Activated CD4-positive, alpha-beta T cell treated with anti-CD3 and anti-CD28 coated beads, Interleukin-2, amount 10 ng/mL, durations not matched to agents 7 days and 5 days (primary cell): ENCODE measurements around the gene GMEB1. TPM values are rescaled to one million over a fixed set of nuclear protein-coding genes. Genes with fewer than 3 reads are reported as not detected.
A peak's percentile ranks its signal among the peaks of the same experiment; 100 is the strongest.
"Not testable (repeated sequence)": the region's sequence is repeated elsewhere in the genome, so short reads cannot be mapped to it uniquely, and the experiment has no call there.

Experiments used
- CTCF ChIA-PET: fragments of 350-600 bp; sonication (Branson Sonifier 250); formaldehyde crosslinking; loops from one replicate; lab custom pipeline; 2021; ENCODE audit warnings: antibody characterized with exemption; lab: Charles Lee
- POLR2A ChIA-PET: fragments of 350-600 bp; sonication (Branson Sonifier 250); formaldehyde crosslinking; loops from one replicate; lab custom pipeline; 2021; ENCODE audit warnings: antibody characterized with exemption; lab: Charles Lee
- DNase-seq: peaks from one replicate; pipeline ENCODE4 v3.0.0-alpha.2; 2020
- H3K27ac Mint-ChIP-seq: one replicate; pipeline ENCODE4 v1.8.0; 2021; ENCODE audit warnings: mild to moderate bottlenecking, moderate library complexity, mixed read lengths
- H3K27me3 Mint-ChIP-seq: one replicate; pipeline ENCODE4 v1.8.0; 2021; ENCODE audit warnings: mixed read lengths
- H3K36me3 Mint-ChIP-seq: one replicate; pipeline ENCODE4 v1.8.0; 2021; ENCODE audit warnings: low read depth, mixed read lengths
- H3K4me1 Mint-ChIP-seq: one replicate; pipeline ENCODE4 v1.8.0; 2021; ENCODE audit warnings: mixed read lengths
- H3K4me3 Mint-ChIP-seq: one replicate; pipeline ENCODE4 v1.8.0; 2021; ENCODE audit warnings: mild to moderate bottlenecking, moderate library complexity, mixed read lengths
- H3K9me3 Mint-ChIP-seq: one replicate; pipeline ENCODE4 v1.8.0; 2021; ENCODE audit warnings: mixed read lengths
- total RNA-seq, 2 experiments: library from RNA; stranded (reverse); gene quantifications; one replicate each; pipeline ENCODE4 v1.2.3, GENCODE V29; 2021

GMEB1 gene
- total RNA-seq, 2 experiments from 2014 or later, result 26.8 to 27.2 TPM

DNA sequence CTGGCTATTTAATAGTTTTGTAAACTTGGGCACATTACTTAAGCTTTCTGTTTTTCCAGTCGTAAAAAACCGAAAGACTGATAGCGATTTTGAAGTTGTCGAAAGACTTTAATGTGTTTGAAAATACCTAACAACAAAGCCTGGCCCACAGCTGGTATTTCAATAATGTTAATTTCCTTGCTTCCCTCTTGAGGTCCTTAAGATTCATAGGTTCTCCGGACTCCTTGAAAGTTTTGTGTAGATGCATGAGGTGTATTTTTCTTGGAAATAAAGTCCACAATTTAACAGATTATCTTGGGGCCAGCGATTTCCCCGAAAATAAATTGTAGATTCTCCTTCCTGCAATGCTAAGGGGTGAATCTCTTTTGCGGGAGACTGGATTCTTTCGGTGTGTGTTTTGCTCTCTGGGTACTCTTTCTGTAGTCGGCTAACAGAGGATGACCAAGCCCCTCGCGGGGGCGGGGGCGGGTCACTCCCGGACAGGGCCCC, 67.4 kb downstream of the GMEB1 start:
- H3K9me3 Mint-ChIP-seq, result no peaks in the 10 kb centered on the region
- H3K4me1 Mint-ChIP-seq, result peaks cover 32% of the 10 kb centered on the region
- ChIA-PET CTCF (interaction anchor here (0.9 to 2.9 kb wide), 39 partner anchors 9 to 445 kb away, joined by 3 to 34 read pairs (median 6); partner anchors contain the start of genes EPB41, GMEB1, RNU11 and SRSF4), POLR2A (interaction anchor here (1.0 to 1.8 kb wide), 4 partner anchors 67 to 154 kb away, joined by 3 to 12 read pairs (median 8); partner anchors contain the start of genes GMEB1, RNU11 and TAF12)
- H3K4me3 Mint-ChIP-seq, result peak overlapping the region; percentile 91
- H3K36me3 Mint-ChIP-seq, result peaks cover 27% of the 10 kb centered on the region
- H3K27ac Mint-ChIP-seq, result peak overlapping the region; percentile 96
- H3K27me3 Mint-ChIP-seq, result no peaks in the 10 kb centered on the region
- DNase-seq, result no peak

DNA sequence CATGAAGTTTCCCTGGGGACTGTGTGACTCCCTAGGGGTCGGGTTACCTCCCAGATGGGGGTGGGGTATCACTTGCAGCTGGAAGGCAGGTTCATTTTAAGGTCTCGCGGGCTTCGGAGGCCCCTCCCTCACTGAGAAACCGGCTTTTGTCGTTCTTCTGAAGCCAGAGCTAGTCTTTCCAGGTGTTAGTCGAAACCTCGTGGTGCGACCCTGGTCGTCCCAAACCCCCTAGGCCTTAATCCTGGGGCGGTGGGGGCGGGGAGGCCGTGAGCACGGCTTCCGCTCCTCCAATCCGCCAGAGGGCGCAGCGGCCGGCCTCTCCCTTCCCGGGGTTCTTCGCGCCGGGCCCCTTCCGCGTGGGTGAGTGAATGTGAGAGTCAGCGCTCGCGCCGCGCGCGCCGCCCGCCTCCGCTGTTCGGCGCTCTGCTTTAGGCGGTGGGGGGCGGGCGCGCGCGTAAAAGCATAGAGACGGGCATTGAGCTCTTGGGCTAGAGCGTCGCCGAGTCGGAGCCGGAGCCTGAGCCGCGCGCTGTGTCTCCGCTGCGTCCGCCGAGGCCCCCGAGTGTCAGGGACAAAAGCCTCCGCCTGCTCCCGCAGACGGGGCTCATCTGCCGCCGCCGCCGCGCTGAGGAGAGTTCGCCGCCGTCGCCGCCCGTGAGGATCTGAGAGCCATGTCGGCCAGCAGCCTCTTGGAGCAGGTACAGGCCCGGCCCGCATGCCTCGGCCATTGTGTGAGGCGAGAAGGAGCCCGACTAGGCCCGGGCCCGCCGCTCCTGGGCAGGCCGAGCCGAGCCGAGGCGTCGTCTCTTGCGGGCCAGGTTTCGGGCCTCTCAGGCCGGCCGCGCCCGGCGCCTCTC, 68.1 kb downstream of the GMEB1 start, which contains the start of gene YTHDF2:
YTHDF2 (plus strand) TSS at position 491 of the 857 bp plus-strand sequence; CDS start at position 672, 181 bp downstream.
- H3K9me3 Mint-ChIP-seq, result no peaks in the 10 kb centered on the region
- H3K4me1 Mint-ChIP-seq, result peaks cover 34% of the 10 kb centered on the region
- ChIA-PET POLR2A (interaction anchor here (0.6 to 1.8 kb wide), 5 partner anchors 68 to 155 kb away, joined by 3 to 12 read pairs (median 5); partner anchors contain the start of genes GMEB1, RNU11 and TAF12), CTCF (interaction anchor here (0.6 to 2.9 kb wide), 45 partner anchors 10 to 458 kb away, joined by 3 to 34 read pairs (median 6); partner anchors contain the start of genes EPB41, GMEB1, RNU11 and SRSF4)
- H3K4me3 Mint-ChIP-seq, result peak within 1 kb of the TSS; percentile 91
- DNase-seq, result peak; percentile 98
- peak within 1 kb of the TSS; percentile 96 for H3K27ac Mint-ChIP-seq
- H3K27me3 Mint-ChIP-seq, result no peaks in the 10 kb centered on the region
- H3K36me3 Mint-ChIP-seq, result peaks cover 30% of the 10 kb centered on the region

- Mint-ChIP-seq H3K27me3 (no peaks in the 10 kb centered on the region), H3K27ac (peak overlapping the region; percentile 96), H3K4me1 (peaks cover 41% of the 10 kb centered on the region), H3K4me3 (peak overlapping the region; percentile 91), H3K9me3 (no peaks in the 10 kb centered on the region), H3K36me3 (peaks cover 38% of the 10 kb centered on the region)
- POLR2A ChIA-PET, result interaction anchor here (0.6 to 1.8 kb wide), 5 partner anchors 69 to 156 kb away, joined by 3 to 12 read pairs (median 5); partner anchors contain the start of genes GMEB1, RNU11 and TAF12
- DNase-seq, result peak; percentile 42
- CTCF ChIA-PET, result interaction anchor here (0.6 to 2.9 kb wide), 41 partner anchors 9 to 458 kb away, joined by 3 to 34 read pairs (median 6); partner anchors contain the start of genes EPB41, GMEB1, RNU11 and SRSF4
Observed at GRCh38 chr1:28737307-28738132, 68.9 kb downstream of the GMEB1 start.

DNA sequence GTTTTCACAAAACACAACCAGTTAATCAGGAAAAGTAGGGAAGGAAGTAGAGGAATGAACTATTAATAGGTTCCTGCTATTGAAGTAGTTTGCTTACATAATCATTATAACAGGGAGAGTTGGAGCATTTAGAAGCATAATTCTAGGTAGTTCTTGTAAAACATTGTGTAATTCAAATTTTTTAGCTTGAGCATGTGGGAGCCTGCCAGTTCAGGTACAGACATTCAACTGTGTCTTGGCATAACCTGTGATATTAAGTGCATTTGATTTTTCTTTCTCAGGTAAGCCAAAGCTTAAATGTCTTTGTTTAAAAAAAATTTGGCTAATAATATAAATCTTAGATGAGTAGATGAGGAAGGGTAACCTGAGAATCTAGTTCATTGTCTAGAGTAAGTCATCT, 71.5 kb downstream of the GMEB1 start:
- CTCF ChIA-PET, result no interaction called here

GRCh38 chr1:28744184-28744583, 75.6 kb downstream of the GMEB1 start:
- Mint-ChIP-seq H3K4me1 (peaks cover 65% of the 10 kb centered on the region), H3K27ac (no peak overlapping the region), H3K36me3 (peaks cover 74% of the 10 kb centered on the region), H3K27me3 (no peaks in the 10 kb centered on the region), H3K9me3 (no peaks in the 10 kb centered on the region), H3K4me3 (no peak overlapping the region)
- DNase-seq, result no peak
- ChIA-PET CTCF (no interaction called here), POLR2A (no interaction called here)

More for the DNA sequence above, 71.5 kb downstream of the GMEB1 start:
- peak overlapping the region; percentile 91 for H3K4me3 Mint-ChIP-seq
- no peak overlapping the region for H3K27ac Mint-ChIP-seq
- DNase-seq, result no peak
- H3K27me3 Mint-ChIP-seq, result no peaks in the 10 kb centered on the region
- POLR2A ChIA-PET, result no interaction called here
- peaks cover 64% of the 10 kb centered on the region for H3K4me1 Mint-ChIP-seq
- H3K9me3 Mint-ChIP-seq, result no peaks in the 10 kb centered on the region
- peaks cover 62% of the 10 kb centered on the region for H3K36me3 Mint-ChIP-seq

DNA sequence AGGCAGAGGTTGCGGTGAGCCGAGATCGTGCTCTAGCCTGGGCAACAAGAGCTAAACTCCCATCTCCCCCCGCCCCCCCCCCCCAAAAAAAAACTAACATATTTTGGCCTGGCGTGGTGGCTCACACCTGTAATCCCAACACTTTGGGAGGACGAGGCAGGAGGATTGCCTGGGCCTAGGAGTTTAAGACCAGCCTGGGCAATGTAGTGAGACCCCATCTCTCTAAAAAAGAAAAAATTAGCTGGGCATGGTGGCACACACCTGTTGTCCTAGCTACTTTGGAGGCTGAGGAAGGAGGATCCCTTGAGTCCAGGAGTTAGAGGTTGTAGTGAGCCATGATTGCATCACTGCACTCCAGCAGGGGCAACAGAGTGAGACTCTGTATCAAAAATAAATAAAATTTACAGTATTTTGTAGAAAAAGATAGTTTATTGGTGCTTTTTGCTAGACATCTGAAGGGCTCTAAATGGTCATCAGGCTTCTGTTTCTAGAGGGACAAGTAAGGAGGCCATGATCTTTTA, 77.1 kb downstream of the GMEB1 start:
- Mint-ChIP-seq H3K4me3 (no peak overlapping the region), H3K27me3 (no peaks in the 10 kb centered on the region), H3K4me1 (peaks cover 66% of the 10 kb centered on the region), H3K9me3 (no peaks in the 10 kb centered on the region), H3K27ac (no peak overlapping the region), H3K36me3 (peaks cover 74% of the 10 kb centered on the region)
- ChIA-PET POLR2A (no interaction called here), CTCF (interaction anchor here (2.3 kb wide), 1 partner anchor 9 kb away, joined by 17 read pairs; the partner anchor contains the start of gene YTHDF2)
- DNase-seq, result no peak

GRCh38 chr1:28750330-28750729, 81.7 kb downstream of the GMEB1 start:
- peaks cover 49% of the 10 kb centered on the region for H3K36me3 Mint-ChIP-seq
- H3K9me3 Mint-ChIP-seq, result no peaks in the 10 kb centered on the region
- H3K27ac Mint-ChIP-seq, result peak overlapping the region; percentile 33
- ChIA-PET POLR2A (interaction anchor here (0.7 kb wide), 1 partner anchor 107 kb away, joined by 3 read pairs; no protein-coding TSS in a partner anchor), CTCF (interaction anchor here (1.5 kb wide), 1 partner anchor 14 kb away, joined by 10 read pairs; the partner anchor contains the start of gene YTHDF2)
- no peak overlapping the region for H3K4me3 Mint-ChIP-seq
- peaks cover 47% of the 10 kb centered on the region for H3K4me1 Mint-ChIP-seq
- no peaks in the 10 kb centered on the region for H3K27me3 Mint-ChIP-seq
- DNase-seq, result no peak

- H3K27me3 Mint-ChIP-seq, H3K27ac Mint-ChIP-seq, H3K4me3 Mint-ChIP-seq, H3K9me3 Mint-ChIP-seq, DNase-seq, POLR2A ChIA-PET: not testable (repeated sequence)
- H3K36me3 Mint-ChIP-seq, result peaks cover 46% of the 10 kb centered on the region
- H3K4me1 Mint-ChIP-seq, result peaks cover 44% of the 10 kb centered on the region
- CTCF ChIA-PET, result interaction anchor here (0.6 to 2.0 kb wide), 3 partner anchors 14 to 42 kb away, joined by 3 to 10 read pairs (median 5); partner anchors contain the start of gene YTHDF2
Observed at GRCh38 chr1:28750771-28751294, 82.2 kb downstream of the GMEB1 start.

DNA sequence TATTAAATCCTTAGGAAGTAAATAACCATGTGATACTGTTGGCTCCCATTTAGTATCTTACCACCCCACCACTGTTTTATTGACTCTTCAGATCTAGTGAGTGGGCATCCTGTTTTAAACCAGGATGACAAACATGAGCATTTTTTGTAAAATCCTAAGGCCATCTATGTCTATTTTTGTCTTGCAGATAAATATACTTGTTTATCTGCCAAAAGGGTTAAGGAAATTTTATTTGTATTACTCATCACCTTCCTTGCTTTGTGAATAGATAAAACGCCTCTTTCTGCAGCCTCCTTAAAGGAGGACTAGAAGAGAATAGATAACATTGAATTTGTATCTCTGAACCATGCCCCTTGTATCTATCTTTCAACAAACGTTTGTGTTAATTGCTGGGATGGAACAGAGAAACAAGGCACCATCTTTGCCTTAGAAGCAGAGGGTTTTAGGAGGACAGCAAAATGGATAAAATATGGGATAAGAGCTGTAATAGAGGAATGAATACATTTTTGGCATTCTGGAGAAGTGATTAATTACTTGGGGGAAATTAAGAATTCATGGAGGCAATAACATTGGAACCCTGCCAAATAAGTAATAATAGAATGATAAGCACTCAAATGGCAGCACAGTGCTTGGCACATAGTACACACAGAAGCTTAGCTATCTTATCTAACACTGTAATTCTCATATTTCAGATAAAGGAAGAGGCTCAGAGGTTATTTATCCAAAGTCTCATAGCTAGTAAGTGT, 82.9 kb downstream of the GMEB1 start:
- ChIA-PET POLR2A (no interaction called here), CTCF (interaction anchor here (0.6 to 4.5 kb wide), 5 partner anchors 11 to 42 kb away, joined by 3 to 24 read pairs (median 5); partner anchors contain the start of gene YTHDF2)
- Mint-ChIP-seq H3K4me1 (peaks cover 42% of the 10 kb centered on the region), H3K9me3 (no peaks in the 10 kb centered on the region), H3K27me3 (no peaks in the 10 kb centered on the region), H3K36me3 (peaks cover 41% of the 10 kb centered on the region), H3K4me3 (no peak overlapping the region), H3K27ac (no peak overlapping the region)
- no peak for DNase-seq

- no peak for DNase-seq
- H3K4me3 Mint-ChIP-seq, result no peak overlapping the region
- ChIA-PET CTCF (interaction anchor here (0.5 to 4.5 kb wide), 3 partner anchors 19 to 667 kb away, joined by 3 to 24 read pairs (median 6); partner anchors contain the start of genes EYA3 and YTHDF2), POLR2A (no interaction called here)
- H3K9me3 Mint-ChIP-seq, result no peaks in the 10 kb centered on the region
- peaks cover 33% of the 10 kb centered on the region for H3K36me3 Mint-ChIP-seq
- H3K27ac Mint-ChIP-seq, result no peak overlapping the region
- H3K27me3 Mint-ChIP-seq, result no peaks in the 10 kb centered on the region
- peaks cover 20% of the 10 kb centered on the region for H3K4me1 Mint-ChIP-seq
Observed at GRCh38 chr1:28755701-28756100, 87.1 kb downstream of the GMEB1 start.

DNA sequence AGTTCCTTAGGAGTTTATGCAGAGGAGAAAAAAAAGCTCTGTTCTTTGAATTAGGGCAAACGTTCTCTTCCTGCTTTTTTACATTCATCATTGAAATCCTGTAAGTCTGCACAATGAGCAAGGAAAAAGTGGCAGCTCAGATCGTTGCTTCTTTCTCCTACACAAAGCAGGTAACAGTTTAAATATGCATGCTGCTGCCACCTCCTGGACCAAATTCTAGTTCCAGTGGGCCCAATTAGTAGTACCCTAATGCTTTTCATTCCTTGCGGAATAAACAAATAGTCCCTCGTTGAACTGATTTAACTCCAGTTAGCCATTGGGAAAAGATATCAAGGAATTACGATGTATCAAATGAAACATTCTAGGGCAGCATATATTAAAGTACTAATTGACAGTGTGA, 88.3 kb downstream of the GMEB1 start:
- CTCF ChIA-PET, result interaction anchor here (0.6 to 1.7 kb wide), 2 partner anchors 20 to 439 kb away, joined by 4 to 6 read pairs; partner anchors contain the start of gene YTHDF2
- DNase-seq, result peak; percentile 11
- H3K9me3 Mint-ChIP-seq, result no peaks in the 10 kb centered on the region
- H3K27ac Mint-ChIP-seq, result no peak overlapping the region
- POLR2A ChIA-PET, result no interaction called here
- H3K4me3 Mint-ChIP-seq, result no peak overlapping the region
- no peaks in the 10 kb centered on the region for H3K27me3 Mint-ChIP-seq
- H3K4me1 Mint-ChIP-seq, result peaks cover 14% of the 10 kb centered on the region
- peaks cover 26% of the 10 kb centered on the region for H3K36me3 Mint-ChIP-seq
